Measurements from ENCODE around the gene ZDHHC5.

The ZDHHC5 gene

DNA sequence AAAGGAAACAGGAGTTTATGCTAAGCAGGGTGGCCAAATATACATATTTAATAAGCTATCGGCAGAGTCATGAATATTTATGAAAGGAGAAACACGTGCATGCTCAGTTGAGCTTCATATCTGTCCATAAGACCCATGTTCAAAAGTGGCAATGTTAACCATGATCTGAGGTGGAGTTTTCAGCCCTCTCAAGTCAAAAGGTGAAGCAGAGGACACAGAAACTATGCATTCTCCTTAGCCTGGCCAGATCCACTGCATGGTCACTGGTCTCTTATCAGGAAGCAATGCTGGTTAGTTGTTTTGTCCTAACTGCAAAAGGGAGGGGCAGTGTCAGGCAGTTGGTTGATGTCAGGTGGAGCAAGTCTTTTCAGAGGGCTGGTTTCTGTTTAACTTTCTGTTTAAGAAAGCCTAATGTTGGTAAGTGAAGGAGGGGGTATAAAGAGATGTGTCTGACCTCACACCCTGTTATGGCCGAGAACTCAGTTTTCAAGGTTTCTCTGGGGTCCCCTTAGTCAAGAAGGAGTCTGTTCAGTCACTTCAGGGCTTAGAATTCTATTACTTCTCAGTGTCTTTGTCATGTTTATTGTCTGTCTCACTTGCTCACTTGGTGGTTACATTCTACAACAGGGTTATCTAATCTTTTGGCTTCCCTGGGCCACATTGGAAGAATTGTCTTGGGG, 67.8 kb downstream of the ZDHHC5 start:
- no peak for DNase-seq

DNA sequence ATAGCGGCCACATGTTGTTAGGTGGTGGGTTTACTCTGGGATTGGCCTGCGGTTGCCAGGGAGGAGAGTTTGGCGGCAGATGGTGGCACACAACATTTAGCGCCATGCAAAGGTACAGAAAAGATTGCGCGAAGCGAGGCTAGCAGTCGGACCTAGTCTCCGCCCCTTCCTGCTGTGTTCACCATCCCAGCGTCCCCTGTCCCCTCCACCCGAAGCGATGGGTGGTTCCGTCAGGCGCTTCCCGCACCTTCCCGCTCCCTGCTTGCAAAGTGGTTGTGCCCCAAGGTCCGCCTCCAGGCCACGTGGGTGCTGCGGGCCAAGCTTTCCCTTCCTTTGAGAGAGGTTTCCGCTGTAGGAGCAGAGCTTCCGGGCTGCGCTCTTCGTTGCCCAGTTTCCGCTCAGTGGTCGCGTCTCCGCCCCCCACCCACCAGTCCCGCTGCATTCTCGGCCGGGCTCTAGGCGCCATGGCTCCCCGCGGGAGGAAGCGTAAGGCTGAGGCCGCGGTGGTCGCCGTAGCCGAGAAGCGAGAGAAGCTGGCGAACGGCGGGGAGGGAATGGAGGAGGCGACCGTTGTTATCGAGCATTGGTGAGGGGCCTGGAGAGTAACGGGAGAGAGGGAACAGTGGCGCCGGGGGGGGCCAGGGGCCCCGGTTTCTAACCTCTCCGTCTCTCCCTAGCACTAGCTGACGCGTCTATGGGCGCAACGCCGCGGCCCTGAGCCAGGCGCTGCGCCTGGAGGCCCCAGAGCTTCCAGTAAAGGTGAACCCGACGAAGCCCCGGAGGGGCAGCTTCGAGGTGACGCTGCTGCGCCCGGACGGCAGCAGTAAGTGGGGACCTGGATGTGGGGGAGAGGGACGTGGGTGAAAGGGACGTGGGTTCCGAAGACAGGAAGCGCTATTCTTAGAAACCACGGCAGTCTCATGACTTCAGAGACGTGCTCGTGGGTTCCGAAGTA, 73.5 kb downstream of the ZDHHC5 start, which contains the start of gene SELENOH:
SELENOH (plus strand) TSS at position 360 of the 955 bp plus-strand sequence; CDS start at position 465, 105 bp downstream.
- DNase-seq = peak; percentile 90 to 92

DNA sequence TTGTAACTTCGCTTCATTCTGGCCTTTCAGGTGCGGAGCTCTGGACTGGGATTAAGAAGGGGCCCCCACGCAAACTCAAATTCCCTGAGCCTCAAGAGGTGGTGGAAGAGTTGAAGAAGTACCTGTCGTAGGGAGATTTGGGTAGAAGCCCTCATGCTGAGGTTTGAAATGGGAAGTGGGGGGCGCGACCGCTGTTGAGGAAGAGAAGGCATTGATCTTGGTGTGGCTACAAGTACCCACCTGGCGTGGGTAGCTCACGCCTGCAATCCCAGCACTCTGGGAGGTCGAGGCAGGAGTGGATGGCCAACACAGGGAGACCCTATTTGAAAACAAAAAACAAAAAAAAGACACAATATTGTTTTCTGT, 74.2 kb downstream of the ZDHHC5 start:
- DNase-seq = no peak

DNA sequence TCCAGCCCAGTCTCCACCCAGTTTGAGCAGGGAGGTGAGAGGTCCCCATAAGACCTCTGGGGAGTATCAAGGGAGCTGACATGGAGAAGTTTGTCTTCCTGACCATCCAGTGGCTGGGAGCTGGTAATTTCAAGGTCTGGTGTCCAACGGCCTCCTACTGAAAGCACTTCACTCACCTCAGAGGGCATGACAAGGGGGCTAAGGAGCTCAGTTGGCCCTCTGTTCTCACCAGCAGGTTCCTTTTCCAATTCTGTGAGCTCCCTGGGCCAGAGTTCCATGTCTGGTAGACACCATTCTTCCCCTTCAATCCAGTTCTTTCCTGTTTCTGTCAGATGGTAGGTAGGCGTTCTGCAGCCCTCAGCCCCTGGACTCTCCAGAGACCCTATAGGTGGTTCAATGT, 76.4 kb downstream of the ZDHHC5 start:
- DNase-seq = no peak

DNA sequence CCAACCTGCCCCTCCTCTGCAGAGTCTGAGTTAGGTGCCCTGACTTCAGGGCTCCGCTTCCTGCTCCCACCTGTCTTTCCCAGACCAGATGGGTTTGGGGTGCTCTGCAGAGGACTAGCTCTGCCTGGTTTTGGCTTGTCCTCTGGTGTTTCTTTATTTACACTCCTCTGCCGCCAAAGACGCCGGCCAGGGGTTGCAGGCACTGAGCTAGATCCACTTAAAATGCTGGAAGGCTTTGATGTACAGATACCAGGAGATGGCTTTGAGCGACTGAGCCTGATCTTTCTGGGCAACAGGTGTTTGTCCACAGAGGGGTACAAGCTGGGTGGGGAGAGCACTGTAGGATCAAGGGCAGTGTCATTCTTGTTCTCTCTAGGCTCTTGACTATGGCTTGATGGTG, 77.3 kb downstream of the ZDHHC5 start:
- no peak for DNase-seq

DNA sequence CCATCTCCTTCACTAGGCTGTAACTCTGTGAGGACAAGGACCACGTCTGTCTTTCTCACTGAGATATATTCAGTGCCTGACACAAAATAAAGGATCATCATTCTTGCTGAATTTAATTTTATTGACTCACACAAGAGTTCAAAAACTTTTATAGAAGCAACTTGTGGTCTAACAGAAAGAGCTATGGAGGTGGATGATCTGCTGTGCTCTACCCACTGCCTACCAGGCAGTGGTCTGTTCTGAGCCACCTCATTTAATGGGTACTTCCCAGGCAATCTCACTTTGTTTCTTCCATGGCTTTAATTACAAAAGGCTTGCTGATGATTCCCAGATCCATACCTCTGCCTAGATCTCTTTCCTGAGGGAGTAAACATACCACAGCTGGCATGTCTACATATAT, 79.0 kb downstream of the ZDHHC5 start:
- DNase-seq = no peak
